Esophagus (tissue), 2 donors: ENCODE data around the gene MSH2. TPM values are rescaled to one million over a fixed set of nuclear protein-coding genes. Genes with fewer than 3 reads are reported as not detected.

Experiments used
- H3K27ac ChIP-seq, 2 donors: one replicate each; pipeline ENCODE4 v1.5.1; 2013; ENCODE audit warnings: low read depth in 2 of 2, mild to moderate bottlenecking in 2 of 2, inconsistent platforms in 1 of 2, low read length in 1 of 2, moderate library complexity in 1 of 2
- H3K27me3 ChIP-seq, 2 donors: one replicate each; pipeline ENCODE4 v1.6.1; 2013; ENCODE audit warnings: low read length in 2 of 2, control low read depth in 1 of 2, mild to moderate bottlenecking in 1 of 2; ENCODE audit not compliant: insufficient read depth in 2 of 2, control insufficient read depth in 1 of 2
- H3K36me3 ChIP-seq, 2 donors: one replicate each; pipeline ENCODE4 v1.6.1; 2013; ENCODE audit warnings: low read length in 1 of 2; ENCODE audit not compliant: control insufficient read depth in 2 of 2, insufficient read depth in 2 of 2
- H3K4me1 ChIP-seq, 2 donors: one replicate each; pipeline ENCODE4 v1.6.1; 2013; ENCODE audit warnings: low read length in 1 of 2; ENCODE audit not compliant: control insufficient read depth in 2 of 2, insufficient read depth in 2 of 2
- H3K4me3 ChIP-seq, 2 donors: one replicate each; pipeline ENCODE4 v1.5.1; 2013; ENCODE audit warnings: low read length in 2 of 2, mild to moderate bottlenecking in 2 of 2, low read depth in 1 of 2, moderate library complexity in 1 of 2
- H3K9me3 ChIP-seq, 2 donors: one replicate each; pipeline ENCODE4 v1.6.1; 2013; ENCODE audit warnings: mild to moderate bottlenecking in 2 of 2, low read depth in 1 of 2, low read length in 1 of 2, moderate library complexity in 1 of 2; ENCODE audit not compliant: control insufficient read depth in 2 of 2, insufficient read depth in 1 of 2
- WGBS, 2 donors: extraction: QIAGEN DNeasy Blood & Tissue Kit; methylation state at CpG; one replicate each; pipeline ENCODE4 v1.1.7; 2013; 5-methylcytosine and 5-hydroxymethylcytosine counted together
- polyA plus RNA-seq, 2 donors: library from polyadenylated mRNA; stranded (reverse); fragments of 200-250 nt; gene quantifications; one replicate each; pipeline ENCODE4 v1.2.3, GENCODE V29; 2013
- donor health status: healthy with polysubstance abuse.
- donor health status: Bipolar disorder and iron deficiency.

MSH2 gene
- polyA plus RNA-seq, 2 donors = 6.2 to 12.0 TPM

GRCh38 chr2:47375307-47375706 lies 27.6 kb upstream of the MSH2 start:
- Histone ChIP-seq H3K27ac (no peak overlapping the region), H3K36me3 (no peaks in the 10 kb centered on the region), H3K27me3 (no peaks in the 10 kb centered on the region), H3K9me3 (no peaks in the 10 kb centered on the region), H3K4me1 (no peaks in the 10 kb centered on the region), H3K4me3 (no peak overlapping the region)
- 74 to 95% methylated on average over 1 of the region's 1 CpG for WGBS, 2 donors

- H3K36me3 ChIP-seq = no peaks in the 10 kb centered on the region
- no peaks in the 10 kb centered on the region for H3K9me3 ChIP-seq
- H3K27me3 ChIP-seq = no peaks in the 10 kb centered on the region
- H3K27ac ChIP-seq = no peak overlapping the region
- no peaks in the 10 kb centered on the region for H3K4me1 ChIP-seq
- H3K4me3 ChIP-seq = no peak overlapping the region
- 81 to 84% methylated on average over 3 of the region's 3 CpGs for WGBS, 2 donors
Measured at GRCh38 chr2:47379384-47379783, 23.6 kb upstream of the MSH2 start.

- Histone ChIP-seq H3K4me3 (no peak overlapping the region), H3K36me3 (no peaks in the 10 kb centered on the region), H3K9me3 (no peaks in the 10 kb centered on the region), H3K27ac (no peak overlapping the region), H3K4me1 (no peaks in the 10 kb centered on the region), H3K27me3 (no peaks in the 10 kb centered on the region)
- 87 to 96% methylated on average over 1 of the region's 1 CpG for WGBS, 2 donors
Measured at GRCh38 chr2:47381408-47381807, 21.5 kb upstream of the MSH2 start.

GRCh38 chr2:47386551-47386950 lies 16.4 kb upstream of the MSH2 start:
- WGBS, 2 donors = 82 to 83% methylated on average over 3 of the region's 3 CpGs
- Histone ChIP-seq H3K9me3 (no peaks in the 10 kb centered on the region), H3K27me3 (no peaks in the 10 kb centered on the region), H3K4me1 (no peaks in the 10 kb centered on the region), H3K27ac (no peak overlapping the region), H3K4me3 (no peak overlapping the region), H3K36me3 (no peaks in the 10 kb centered on the region)

- Histone ChIP-seq H3K27me3 (no peaks in the 10 kb centered on the region), H3K27ac (no peak overlapping the region), H3K4me1 (no peaks in the 10 kb centered on the region), H3K9me3 (no peaks in the 10 kb centered on the region), H3K36me3 (no peaks in the 10 kb centered on the region), H3K4me3 (no peak overlapping the region)
- 57 to 59% methylated on average over 2 of the region's 2 CpGs for WGBS, 2 donors
Measured at GRCh38 chr2:47388888-47389287, 14.1 kb upstream of the MSH2 start.

- WGBS, 2 donors = 87 to 100% methylated on average over 1 of the region's 1 CpG
- H3K4me1 ChIP-seq = no peaks in the 10 kb centered on the region
- H3K27ac ChIP-seq = no peak overlapping the region
- no peaks in the 10 kb centered on the region for H3K36me3 ChIP-seq
- H3K4me3 ChIP-seq = no peak overlapping the region
- H3K27me3 ChIP-seq = no peaks in the 10 kb centered on the region
- no peaks in the 10 kb centered on the region for H3K9me3 ChIP-seq
Measured at GRCh38 chr2:47389692-47390091, 13.3 kb upstream of the MSH2 start.

- peak overlapping the region in 1 of 2 donors; percentile 94 for H3K4me3 ChIP-seq
- no peaks in the 10 kb centered on the region for H3K9me3 ChIP-seq
- no peaks in the 10 kb centered on the region for H3K27me3 ChIP-seq
- H3K36me3 ChIP-seq = no peaks in the 10 kb centered on the region
- H3K4me1 ChIP-seq = peaks cover 0 to 6% of the 10 kb centered on the region in 2 donors
- 63 to 67% methylated on average over 36 of the region's 36 CpGs for WGBS, 2 donors
- H3K27ac ChIP-seq = no peak overlapping the region
Measured at GRCh38 chr2:47401789-47402554, 984 bp upstream of the MSH2 start.

GRCh38 chr2:47402555-47402804 lies 476 bp upstream of the MSH2 start:
- Histone ChIP-seq H3K9me3 (no peaks in the 10 kb centered on the region), H3K27me3 (no peaks in the 10 kb centered on the region), H3K36me3 (no peaks in the 10 kb centered on the region), H3K4me1 (peaks cover 0 to 6% of the 10 kb centered on the region in 2 donors), H3K27ac (peak overlapping the region; percentile 6 to 58), H3K4me3 (peak overlapping the region; percentile 92 to 94)
- 1 to 3% methylated on average over 8 of the region's 8 CpGs for WGBS, 2 donors

GRCh38 chr2:47403609-47404193 lies 745 bp downstream of the MSH2 start:
- no peaks in the 10 kb centered on the region for H3K9me3 ChIP-seq
- H3K27me3 ChIP-seq = no peaks in the 10 kb centered on the region
- 5% methylated on average over 24 of the region's 24 CpGs for WGBS, 2 donors
- peak overlapping the region; percentile 92 to 94 for H3K4me3 ChIP-seq
- H3K36me3 ChIP-seq = no peaks in the 10 kb centered on the region
- H3K4me1 ChIP-seq = peaks cover 0 to 6% of the 10 kb centered on the region in 2 donors
- H3K27ac ChIP-seq = peak overlapping the region in 1 of 2 donors; percentile 84

GRCh38 chr2:47404356-47404755 lies 1.4 kb downstream of the MSH2 start:
- WGBS, 2 donors = 75 to 89% methylated on average over 8 to 10 of the region's 10 CpGs
- no peaks in the 10 kb centered on the region for H3K9me3 ChIP-seq
- peak overlapping the region in 1 of 2 donors; percentile 94 for H3K4me3 ChIP-seq
- H3K27ac ChIP-seq = no peak overlapping the region
- H3K4me1 ChIP-seq = peaks cover 0 to 6% of the 10 kb centered on the region in 2 donors
- H3K36me3 ChIP-seq = no peaks in the 10 kb centered on the region
- no peaks in the 10 kb centered on the region for H3K27me3 ChIP-seq
